ENCODE measurements around the gene WWOX.

The WWOX gene

DNA sequence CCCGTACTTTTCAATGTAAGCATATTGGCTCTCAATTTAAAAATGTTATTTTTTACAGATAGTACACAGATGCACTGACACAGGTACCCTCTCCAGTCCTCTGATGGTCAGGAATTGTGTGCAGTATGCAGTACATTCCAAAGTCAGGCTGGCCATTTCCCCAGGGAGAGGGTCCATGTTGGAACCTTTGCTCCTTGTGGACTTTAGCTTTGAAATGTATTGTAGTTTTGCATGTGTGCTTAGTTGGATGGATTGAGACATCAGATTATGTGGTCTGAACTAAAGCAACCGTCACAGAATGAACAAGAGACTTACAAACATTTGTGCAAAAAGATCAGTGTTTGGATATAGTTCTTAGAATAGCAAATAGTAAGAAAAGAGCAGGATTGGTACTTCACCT is 381.1 kb downstream of the WWOX start:
- Histone ChIP-seq H3K27me3 (replicated peaks; ENCODE audit: control insufficient read depth, insufficient read depth, low read length) (no peaks in the 10 kb centered on the region), H3K36me3 (ENCODE audit: control insufficient read depth, insufficient read depth, low read length) (no peaks in the 10 kb centered on the region), H3K4me3 (replicated peaks; ENCODE audit: low read depth, low read length) (no peak overlapping the region)
- TF ChIP-seq CTCF (IDR thresholded peaks at IDR 0.05; ENCODE audit: insufficient read depth, low read length, poor library complexity, severe bottlenecking): no peak
- DNase-seq (ENCODE audit: extremely low read depth, insufficient read length): no peak

- Histone ChIP-seq H3K36me3 (ENCODE audit: control insufficient read depth, insufficient read depth, low read length) (no peaks in the 10 kb centered on the region), H3K4me3 (replicated peaks; ENCODE audit: low read depth, low read length) (no peak overlapping the region), H3K27me3 (replicated peaks; ENCODE audit: control insufficient read depth, insufficient read depth, low read length) (no peaks in the 10 kb centered on the region)
- no peak for TF ChIP-seq CTCF (IDR thresholded peaks at IDR 0.05; ENCODE audit: insufficient read depth, low read length, poor library complexity, severe bottlenecking)
- no peak for DNase-seq (ENCODE audit: extremely low read depth, insufficient read length)
Measured at GRCh38 chr16:78483124-78483992, 383.9 kb downstream of the WWOX start.

DNA sequence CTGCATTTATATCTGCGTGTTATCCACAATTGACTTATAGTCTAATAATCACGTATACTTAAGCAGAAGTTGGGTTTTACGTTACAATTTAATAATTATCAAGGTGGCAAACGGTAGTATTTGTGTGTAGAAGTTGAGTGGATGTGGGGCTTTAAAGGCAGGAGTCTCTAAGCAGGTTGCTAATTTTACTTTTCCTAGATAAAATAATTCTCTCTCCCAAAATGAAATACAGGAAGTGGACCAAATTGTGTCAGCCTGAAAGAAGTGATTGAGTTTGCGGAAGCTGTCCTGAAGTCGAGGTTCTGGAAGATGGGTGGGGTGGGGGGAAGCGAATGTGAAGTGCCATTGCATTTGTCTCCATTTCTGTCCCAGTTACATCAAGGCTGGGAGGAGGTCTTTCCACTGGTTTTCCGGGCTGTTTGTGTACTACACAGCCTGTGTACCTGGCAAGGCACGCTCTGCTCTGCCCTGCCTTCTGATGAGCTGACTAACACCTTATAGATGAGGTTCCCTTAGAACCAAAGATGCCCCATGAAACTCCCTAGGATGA is 385.1 kb downstream of the WWOX start:
- DNase-seq (ENCODE audit: extremely low read depth, insufficient read length): no peak
- Histone ChIP-seq H3K27me3 (replicated peaks; ENCODE audit: control insufficient read depth, insufficient read depth, low read length) (no peaks in the 10 kb centered on the region; the same call in 1 of the 2 replicates), H3K4me3 (replicated peaks; ENCODE audit: low read depth, low read length) (no peak overlapping the region), H3K36me3 (ENCODE audit: control insufficient read depth, insufficient read depth, low read length) (no peaks in the 10 kb centered on the region)
- no peak for TF ChIP-seq CTCF (IDR thresholded peaks at IDR 0.05; ENCODE audit: insufficient read depth, low read length, poor library complexity, severe bottlenecking)

DNA sequence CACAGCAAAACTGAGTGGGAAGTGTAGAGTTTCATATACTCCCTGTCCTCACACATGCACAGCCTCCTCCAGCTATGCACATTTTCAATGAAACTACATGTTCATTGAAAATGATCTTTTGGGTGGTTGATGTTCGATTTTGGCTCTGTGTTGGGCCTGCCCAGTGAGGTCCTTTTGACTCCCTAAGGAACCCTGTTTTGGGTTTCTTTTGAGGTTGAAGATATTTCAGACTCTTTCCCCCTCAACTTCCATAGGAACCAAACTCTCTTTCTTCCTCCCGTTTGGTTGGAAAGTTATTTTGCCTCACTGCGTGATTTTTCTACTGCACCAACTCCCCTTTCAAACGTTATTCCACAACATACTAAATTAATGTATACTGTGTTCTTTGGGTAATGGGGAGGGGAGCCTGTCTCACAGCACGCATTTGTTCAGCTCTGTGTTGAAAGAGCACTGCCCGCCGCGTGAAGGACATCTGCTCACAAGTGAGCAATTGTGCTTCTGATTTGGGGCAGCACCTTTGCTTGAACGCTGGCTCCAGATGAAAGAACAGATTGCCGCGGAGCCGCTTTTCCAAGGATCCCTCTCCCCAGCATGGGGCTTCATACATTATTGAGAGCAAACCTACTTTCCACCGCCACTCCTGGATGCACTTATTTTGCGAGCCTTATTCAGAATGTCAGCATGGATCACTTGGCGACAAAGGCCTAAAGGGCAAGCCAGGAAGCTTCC is 385.9 kb downstream of the WWOX start:
- Histone ChIP-seq H3K4me3 (replicated peaks; ENCODE audit: low read depth, low read length) (no peak overlapping the region), H3K27me3 (replicated peaks; ENCODE audit: control insufficient read depth, insufficient read depth, low read length) (no peaks in the 10 kb centered on the region; the same call in 1 of the 2 replicates), H3K36me3 (ENCODE audit: control insufficient read depth, insufficient read depth, low read length) (no peaks in the 10 kb centered on the region)
- DNase-seq (ENCODE audit: extremely low read depth, insufficient read length): no peak
- no peak for TF ChIP-seq CTCF (IDR thresholded peaks at IDR 0.05; ENCODE audit: insufficient read depth, low read length, poor library complexity, severe bottlenecking)

DNA sequence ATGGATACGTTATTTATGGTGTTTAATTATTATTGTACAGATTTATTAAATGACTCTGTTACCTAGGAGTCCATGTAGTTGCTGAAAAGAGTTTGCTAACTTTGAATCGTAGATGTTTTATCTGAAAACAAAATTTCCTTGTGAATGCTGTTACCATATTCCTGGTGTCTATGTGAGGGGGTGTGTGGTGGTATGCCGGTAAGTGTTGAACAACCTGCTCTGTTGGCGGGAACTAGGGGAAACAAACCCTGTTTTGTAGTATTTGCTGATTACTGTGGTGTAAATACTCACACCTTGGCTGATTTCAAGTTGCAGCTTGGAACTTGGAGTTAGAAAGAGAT is 386.4 kb downstream of the WWOX start:
- TF ChIP-seq CTCF (IDR thresholded peaks at IDR 0.05; ENCODE audit: insufficient read depth, low read length, poor library complexity, severe bottlenecking): no peak
- no peaks in the 10 kb centered on the region for H3K36me3 ChIP-seq (ENCODE audit: control insufficient read depth, insufficient read depth, low read length)
- no peak overlapping the region for H3K4me3 ChIP-seq (replicated peaks; ENCODE audit: low read depth, low read length)
- no peak for DNase-seq (ENCODE audit: extremely low read depth, insufficient read length)
- no peaks in the 10 kb centered on the region; the same call in 1 of the 2 replicates for H3K27me3 ChIP-seq (replicated peaks; ENCODE audit: control insufficient read depth, insufficient read depth, low read length)
